NCI-H82 treated with DMSO at 0.1 percent for 48 hours (cell line): Measurements from ENCODE around the gene ADCY5.
"Not testable (repeated sequence)": the region's sequence is repeated elsewhere in the genome, so short reads cannot be mapped to it uniquely, and the experiment has no call there.

Source experiments
- DNase-seq: peaks from one replicate; lab custom pipeline; 2025; ENCODE audit not compliant: unreplicated experiment; lab: John Stamatoyannopoulos, UW

ADCY5 gene

GRCh38 chr3:123277106-123277505, 171.8 kb downstream of the ADCY5 start:
- no peak for DNase-seq

- no peak for DNase-seq
These were observed 172.4 kb downstream of the ADCY5 start for GRCh38 chr3:123276346-123277006.

GRCh38 chr3:123275691-123276090, 173.2 kb downstream of the ADCY5 start:
- no peak for DNase-seq

DNA sequence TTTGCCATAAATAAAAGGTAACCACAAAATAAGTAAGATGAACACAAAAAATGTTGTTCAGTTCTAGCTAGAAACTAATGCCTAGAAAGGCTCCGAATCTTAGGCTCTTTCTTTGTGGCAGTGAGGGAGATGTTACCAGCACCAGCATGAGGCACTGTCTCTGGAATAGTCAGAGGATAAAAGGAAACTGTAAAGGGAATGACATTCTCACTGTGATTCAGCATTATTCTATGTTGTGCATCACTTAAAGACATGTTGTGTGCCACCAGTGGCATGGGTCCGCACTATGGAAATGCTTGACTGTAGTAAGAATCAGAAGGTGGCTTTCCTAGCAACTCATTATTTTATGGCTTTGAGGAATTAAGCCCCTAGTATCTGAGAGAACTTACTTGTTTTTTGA, 176.3 kb downstream of the ADCY5 start:
- no peak for DNase-seq

GRCh38 chr3:123271466-123272159, 177.3 kb downstream of the ADCY5 start:
- no peak for DNase-seq

DNA sequence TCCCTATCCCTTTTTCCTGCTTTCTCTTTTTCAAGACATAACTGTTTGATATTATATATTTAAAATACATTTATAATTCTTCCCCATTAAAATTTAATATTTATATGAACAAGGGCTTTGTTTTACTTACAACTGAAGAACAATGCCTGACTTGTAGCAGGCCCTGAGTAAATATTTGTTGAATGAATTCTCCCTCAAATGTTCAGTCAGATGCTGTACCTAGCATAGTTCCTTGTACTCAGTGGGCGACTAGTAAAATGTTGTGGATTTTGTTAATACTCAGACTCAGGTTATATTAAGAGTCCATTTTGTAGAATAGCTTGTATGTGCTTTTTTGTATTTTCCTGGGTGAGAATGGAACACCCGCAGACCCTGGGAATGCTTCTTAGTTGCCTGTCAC, 178.1 kb downstream of the ADCY5 start:
- no peak for DNase-seq

- DNase-seq, result no peak
These were observed 181.1 kb downstream of the ADCY5 start for GRCh38 chr3:123267821-123268220.

DNA sequence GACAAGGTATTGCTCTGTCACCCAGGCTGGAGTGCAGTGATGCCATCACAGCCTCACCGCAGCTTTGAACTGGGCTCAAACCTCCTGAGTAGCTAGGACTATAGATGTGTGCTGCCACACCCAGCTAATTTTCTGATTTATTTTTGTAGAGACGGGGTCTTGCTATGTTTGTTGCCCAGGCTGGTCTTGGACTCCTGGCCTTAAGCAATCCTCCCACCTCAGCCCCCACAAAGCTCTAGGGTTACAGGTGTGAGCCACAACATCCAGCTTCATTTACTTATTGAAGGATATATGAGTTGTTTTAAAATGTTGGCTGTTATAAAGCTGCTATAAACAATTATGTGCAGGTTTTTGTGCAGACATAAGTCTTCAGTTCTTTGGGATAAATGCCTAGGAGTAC, 184.9 kb downstream of the ADCY5 start:
- DNase-seq, result no peak

DNA sequence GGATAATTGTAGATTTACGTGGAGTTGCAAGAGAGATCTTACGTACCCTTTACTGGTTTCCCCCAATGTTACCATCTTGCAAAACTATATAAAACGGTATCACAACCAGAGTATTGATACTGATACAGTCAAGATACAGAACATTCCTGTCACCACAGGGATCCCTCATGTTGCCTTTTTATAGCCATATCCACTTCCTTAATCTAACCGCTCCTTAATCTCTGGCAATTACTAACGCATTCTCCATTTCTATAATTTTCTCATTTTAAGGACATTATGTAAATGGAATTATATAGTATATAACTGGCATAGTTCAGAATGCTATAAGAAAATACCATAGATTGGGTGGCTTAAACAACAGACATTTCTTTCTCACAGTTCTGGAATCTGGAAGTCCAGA, 186.0 kb downstream of the ADCY5 start:
- no peak for DNase-seq

- no peak for DNase-seq
These were observed 186.7 kb downstream of the ADCY5 start for GRCh38 chr3:123262226-123262625.

- no peak for DNase-seq
These were observed 187.2 kb downstream of the ADCY5 start for GRCh38 chr3:123261666-123262065.

- DNase-seq, result peak; percentile 32
These were observed 190.0 kb downstream of the ADCY5 start for GRCh38 chr3:123258811-123259420.

GRCh38 chr3:123258359-123258758, 190.5 kb downstream of the ADCY5 start:
- no peak for DNase-seq

GRCh38 chr3:123256256-123256655, 192.6 kb downstream of the ADCY5 start:
- DNase-seq, result no peak

DNA sequence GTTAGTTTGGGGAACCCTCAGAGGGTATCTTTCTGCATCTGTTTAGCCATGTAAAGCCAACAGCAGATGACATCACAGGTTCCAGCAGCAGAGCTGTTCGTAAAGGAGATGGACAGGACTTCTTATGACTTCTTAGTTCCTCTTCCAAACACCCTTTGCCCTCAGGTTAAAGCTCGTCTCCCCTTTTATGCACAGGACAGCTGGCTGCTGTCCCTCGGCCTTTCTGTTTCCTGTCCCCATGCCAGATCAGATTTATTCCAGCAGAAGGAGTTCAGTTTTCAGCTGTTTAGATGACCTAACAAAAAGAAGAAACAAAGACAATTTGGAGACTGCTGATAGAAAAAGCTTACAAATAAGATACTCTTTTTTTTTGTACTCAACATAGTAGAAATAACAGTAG, 202.0 kb downstream of the ADCY5 start:
- no peak for DNase-seq

DNA sequence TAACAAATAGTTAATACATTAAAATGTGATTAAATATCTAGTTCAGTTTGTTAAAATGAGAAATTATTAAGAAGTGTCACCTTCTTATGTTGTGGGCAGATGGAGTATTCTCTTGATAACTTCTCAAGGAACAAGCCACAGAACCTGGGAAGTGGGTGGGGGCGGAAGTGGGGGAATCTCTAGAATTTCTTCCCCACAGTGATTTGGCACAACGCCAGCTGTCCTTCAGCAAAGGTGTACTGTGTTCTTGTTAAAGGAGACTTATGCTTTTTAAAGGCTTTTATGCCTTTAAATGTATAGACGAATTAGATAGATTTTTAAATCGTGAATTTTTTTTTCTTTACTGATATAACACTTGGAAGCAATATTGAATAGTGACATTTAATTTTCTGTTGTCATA, 204.8 kb downstream of the ADCY5 start:
- DNase-seq, result no peak

- no peak for DNase-seq
These were observed 209.1 kb downstream of the ADCY5 start for GRCh38 chr3:123239756-123240155.

GRCh38 chr3:123239186-123239585, 209.7 kb downstream of the ADCY5 start:
- not testable (repeated sequence) for DNase-seq

DNA sequence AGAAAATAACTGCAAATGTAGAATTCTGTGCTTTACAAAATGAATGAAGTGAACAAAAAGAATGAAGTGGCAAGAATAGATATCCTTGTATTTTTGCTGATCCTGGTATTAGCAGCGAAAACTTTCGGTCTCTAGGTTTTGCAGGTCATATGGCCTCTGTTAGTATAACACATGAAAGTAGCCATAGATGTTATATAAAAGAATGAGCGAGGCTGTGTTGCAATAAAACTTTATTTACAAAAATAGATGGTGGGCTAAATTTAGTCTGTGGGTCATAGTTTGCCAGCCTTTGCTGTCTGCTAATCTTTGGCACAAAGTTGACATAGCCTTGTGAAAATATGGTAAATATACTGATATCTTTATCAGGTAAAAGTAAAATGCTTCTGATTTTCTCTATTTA, 212.0 kb downstream of the ADCY5 start:
- no peak for DNase-seq
